Testis (tissue), 2 donors: ENCODE data around the gene ITSN2.

Source experiments
- POLR2A ChIP-seq: fragments of 450-650 bp; IDR thresholded peaks from one replicate; pipeline ENCODE4 v1.6.1; 2017; ENCODE audit warnings: antibody characterized with exemption, mild to moderate bottlenecking, moderate library complexity
- TF ChIP-seq, protein P1 (sequence below), 3 experiments: fragments of 450-650 bp in 2 of 3; fragments of 200-600 bp in 1 of 3; sonication (generic) in 1 of 3; IDR thresholded peaks; one replicate each; pipeline ENCODE4 v1.5.1; 2016 to 2019; ENCODE audit warnings: antibody characterized with exemption in 3 of 3, mild to moderate bottlenecking in 2 of 3, moderate library complexity in 1 of 3

DNA sequence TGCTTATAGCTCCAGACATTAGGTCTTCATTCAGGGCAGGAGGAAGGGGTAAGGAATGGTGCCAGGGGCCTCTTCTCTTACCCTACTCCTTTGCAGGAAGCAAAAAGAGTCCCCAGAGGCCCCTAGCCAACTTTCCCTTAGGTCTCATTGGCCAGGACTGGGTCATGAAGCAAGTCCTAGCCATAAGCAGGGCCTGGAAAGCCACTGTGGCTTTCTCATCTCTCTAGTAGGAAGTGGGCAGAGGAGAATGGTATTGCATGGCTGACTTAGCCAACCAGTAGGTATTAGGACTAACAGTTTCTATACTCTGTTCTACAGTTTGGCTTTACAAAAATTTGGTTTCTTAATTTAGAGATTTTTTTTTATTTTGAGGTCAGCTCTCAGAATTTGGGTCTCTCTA lies 180.7 kb downstream of the ITSN2 start:
- TF ChIP-seq, protein P1, sequence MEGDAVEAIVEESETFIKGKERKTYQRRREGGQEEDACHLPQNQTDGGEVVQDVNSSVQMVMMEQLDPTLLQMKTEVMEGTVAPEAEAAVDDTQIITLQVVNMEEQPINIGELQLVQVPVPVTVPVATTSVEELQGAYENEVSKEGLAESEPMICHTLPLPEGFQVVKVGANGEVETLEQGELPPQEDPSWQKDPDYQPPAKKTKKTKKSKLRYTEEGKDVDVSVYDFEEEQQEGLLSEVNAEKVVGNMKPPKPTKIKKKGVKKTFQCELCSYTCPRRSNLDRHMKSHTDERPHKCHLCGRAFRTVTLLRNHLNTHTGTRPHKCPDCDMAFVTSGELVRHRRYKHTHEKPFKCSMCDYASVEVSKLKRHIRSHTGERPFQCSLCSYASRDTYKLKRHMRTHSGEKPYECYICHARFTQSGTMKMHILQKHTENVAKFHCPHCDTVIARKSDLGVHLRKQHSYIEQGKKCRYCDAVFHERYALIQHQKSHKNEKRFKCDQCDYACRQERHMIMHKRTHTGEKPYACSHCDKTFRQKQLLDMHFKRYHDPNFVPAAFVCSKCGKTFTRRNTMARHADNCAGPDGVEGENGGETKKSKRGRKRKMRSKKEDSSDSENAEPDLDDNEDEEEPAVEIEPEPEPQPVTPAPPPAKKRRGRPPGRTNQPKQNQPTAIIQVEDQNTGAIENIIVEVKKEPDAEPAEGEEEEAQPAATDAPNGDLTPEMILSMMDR (IDR thresholded peaks at IDR 0.05): no peak
- no peak for TF ChIP-seq POLR2A
